ENCODE results near the gene KCNK1. TPM values are rescaled to one million over a fixed set of nuclear protein-coding genes. Genes with fewer than 3 reads are reported as not detected.

Gene KCNK1
- total and polyA plus RNA-seq, 4 donors: 2.5 to 12.3 (median 4.5) TPM

- Histone ChIP-seq H3K36me3 (ENCODE audit: control insufficient read depth in 4 of 4, insufficient read depth in 3 of 4, low read depth in 1 of 4, low read length in 3 of 4) (no peaks in the 10 kb centered on the region), H3K4me1 (ENCODE audit: control insufficient read depth in 4 of 4, insufficient read depth in 4 of 4, low read length in 3 of 4) (peaks cover 1 to 14% (median 12%) of the 10 kb centered on the region in 4 donors), H3K9me3 (ENCODE audit: control insufficient read depth in 4 of 4, low read length in 3 of 4) (no peaks in the 10 kb centered on the region), H3K27ac (ENCODE audit: low read depth in 1 of 2, low read length in 2 of 2) (no peak overlapping the region), H3K27me3 (ENCODE audit: control insufficient read depth in 4 of 4, insufficient read depth in 4 of 4, low read length in 3 of 4) (no peaks in the 10 kb centered on the region), H3K4me3 (ENCODE audit: low read depth in 1 of 3, low read length in 3 of 3) (no peak overlapping the region), H3K9ac (ENCODE audit: low read depth in 1 of 2, low read length in 2 of 2) (no peak overlapping the region)
- WGBS: 72% methylated on average over 7 of the region's 7 CpGs
- TF ChIP-seq REST (IDR thresholded peaks at IDR 0.05) (no peak), JUND (IDR thresholded peaks at IDR 0.05) (no peak), HNF4G (IDR thresholded peaks at IDR 0.05) (no peak), SP1 (IDR thresholded peaks at IDR 0.05) (no peak)
- DNase-seq (ENCODE audit: low spot score): no peak
Measured at GRCh38 chr1:233677690-233678354, 63.9 kb downstream of the KCNK1 start.

- Histone ChIP-seq H3K36me3 (ENCODE audit: control insufficient read depth in 4 of 4, insufficient read depth in 3 of 4, low read depth in 1 of 4, low read length in 3 of 4) (no peaks in the 10 kb centered on the region), H3K27me3 (ENCODE audit: control insufficient read depth in 4 of 4, insufficient read depth in 4 of 4, low read length in 3 of 4) (no peaks in the 10 kb centered on the region), H3K9ac (ENCODE audit: low read depth in 1 of 2, low read length in 2 of 2) (no peak overlapping the region), H3K4me3 (ENCODE audit: low read depth in 1 of 3, low read length in 3 of 3) (no peak overlapping the region), H3K27ac (ENCODE audit: low read depth in 1 of 2, low read length in 2 of 2) (no peak overlapping the region), H3K4me1 (ENCODE audit: control insufficient read depth in 4 of 4, insufficient read depth in 4 of 4, low read length in 3 of 4) (peaks cover 1 to 2% (median 1%) of the 10 kb centered on the region in 4 donors), H3K9me3 (ENCODE audit: control insufficient read depth in 4 of 4, low read length in 3 of 4) (no peaks in the 10 kb centered on the region)
- no peak for TF ChIP-seq FOXA2 (IDR thresholded peaks at IDR 0.05)
- no peak for TF ChIP-seq HNF4G (IDR thresholded peaks at IDR 0.05)
- no peak for TF ChIP-seq REST (IDR thresholded peaks at IDR 0.05)
- TF ChIP-seq RAD21 (IDR thresholded peaks at IDR 0.05): no peak
- no peak for TF ChIP-seq FOXA1 (IDR thresholded peaks at IDR 0.05)
- TF ChIP-seq NR2F2 (IDR thresholded peaks at IDR 0.05): no peak
- no peak for TF ChIP-seq ZBTB33 (IDR thresholded peaks at IDR 0.05)
- TF ChIP-seq YY1 (IDR thresholded peaks at IDR 0.05): no peak
- no peak for TF ChIP-seq RXRA (IDR thresholded peaks at IDR 0.05)
- no peak for TF ChIP-seq EGR1 (IDR thresholded peaks at IDR 0.05; ENCODE audit: low read depth in 2 of 2)
- TF ChIP-seq TAF1 (conservative IDR thresholded peaks at IDR 0.05): no peak
- no peak for TF ChIP-seq SP1 (IDR thresholded peaks at IDR 0.05)
- no peak for TF ChIP-seq JUND (IDR thresholded peaks at IDR 0.05)
- TF ChIP-seq CTCF (IDR thresholded peaks at IDR 0.05; ENCODE audit: low read depth, low read length, missing input control): no peak
- TF ChIP-seq MAX (IDR thresholded peaks at IDR 0.05): no peak
- TF ChIP-seq GABPA (IDR thresholded peaks at IDR 0.05 in 1 of 2, conservative IDR thresholded peaks at IDR 0.05 in 1 of 2): no peak
- no peak for TF ChIP-seq ATF3 (IDR thresholded peaks at IDR 0.05)
- TF ChIP-seq HNF4A (conservative IDR thresholded peaks at IDR 0.05): no peak
- no peak for DNase-seq (ENCODE audit: low spot score)
- 93% methylated on average over 6 of the region's 6 CpGs for WGBS
Measured at GRCh38 chr1:233679030-233679429, 65.1 kb downstream of the KCNK1 start.

Data from liver (tissue), 9 donors.